K562 (cell line): ENCODE measurements around the gene GFOD1. TPM values are rescaled to one million over a fixed set of nuclear protein-coding genes. Genes with fewer than 3 reads are reported as not detected.

Experiments
- ATAC-seq: fragments of 200-7000 bp; cut with Tn5 transposase; 3 replicates; pipeline ENCODE4 v1.9.1; 2020; ENCODE audit warnings: moderate library complexity
- BruUV-seq: library from RNA; stranded (reverse); fragments of 400-500 nt; replicated peaks from 2 replicates; lab custom pipeline; 2021; lab: Mats Ljungman, UMichigan
- CTCF ChIA-PET: fragments of 300-600 bp; formaldehyde crosslinking; extraction: SDS; loops from one replicate; lab custom pipeline; 2021; ENCODE audit warnings: low intra/inter-chr PET ratio; lab: Yijun Ruan, JAX
- POLR2A ChIA-PET: fragments of 300-600, 350-650 bp; sonication (Branson Sonifier 250); formaldehyde crosslinking; extraction: SDS; loops from one replicate; lab custom pipeline; 2021; ENCODE audit warnings: antibody characterized with exemption, inconsistent platforms; lab: Yijun Ruan, JAX
- DNase-seq, 4 experiments: peaks; one replicate each; pipeline versions ENCODE4 v3.0.0 to v3.0.0-alpha.2; 2011 to 2018; ENCODE audit warnings: low spot score in 3 of 4, mixed read lengths in 3 of 4; ENCODE audit errors: extremely low read depth in 1 of 4
- FAIRE-seq: peaks from 2 replicates; lab custom pipeline; 2011; peaks lifted over from hg19 to GRCh38; lab: Jason Lieb, UNC
- H2AFZ ChIP-seq: 2 replicates; pipeline ENCODE4 v1.6.0; 2011; ENCODE audit warnings: low read depth, low read length, control low read depth, inconsistent platforms
- H3K27ac ChIP-seq: fragments of 200-600 bp; 3 replicates; pipeline ENCODE4 v1.8.0; 2011; ENCODE audit warnings: low read depth, mild to moderate bottlenecking, control low read depth, inconsistent platforms, low read length, moderate library complexity, mixed read lengths; ENCODE audit errors: extremely low read depth
- H3K27me3 ChIP-seq, 2 experiments: fragments of 300-600 bp in 1 of 2; 2 replicates in 1 of 2; 3 replicates in 1 of 2; pipeline versions ENCODE4 v1.6.0 to v1.8.0; 2011; ENCODE audit warnings: inconsistent platforms in 2 of 2, low read length in 2 of 2, mild to moderate bottlenecking in 1 of 2, mixed read lengths in 1 of 2, moderate library complexity in 1 of 2; ENCODE audit not compliant: control insufficient read depth in 2 of 2, insufficient read depth in 2 of 2
- H3K36me3 ChIP-seq: fragments of 300-600 bp; 3 replicates; pipeline ENCODE4 v1.8.0; 2011; ENCODE audit warnings: mild to moderate bottlenecking, low read length, inconsistent platforms; ENCODE audit not compliant: control insufficient read depth, insufficient read depth
- H3K4me1 ChIP-seq, 2 experiments: fragments of 200-600 bp in 1 of 2; replicated peaks in 1 of 2; 2 replicates in 1 of 2; 3 replicates in 1 of 2; pipeline versions ENCODE4 v1.5.1 to v1.8.0; 2011; ENCODE audit warnings: inconsistent platforms in 2 of 2, low read length in 2 of 2, mild to moderate bottlenecking in 1 of 2, mixed read lengths in 1 of 2, moderate library complexity in 1 of 2; ENCODE audit not compliant: control insufficient read depth in 2 of 2, insufficient read depth in 2 of 2
- H3K4me2 ChIP-seq: 2 replicates; pipeline ENCODE4 v1.6.1; 2011; ENCODE audit warnings: low read length, control low read depth, inconsistent platforms, mixed read lengths; ENCODE audit not compliant: insufficient read depth
- H3K4me3 ChIP-seq: fragments of 200-600 bp; sonication (generic), shearing (Covaris generic); 2 replicates; pipeline ENCODE4 v1.5.1; 2016; ENCODE audit warnings: control low read depth, inconsistent platforms
- H3K79me2 ChIP-seq: fragments of 200-600 bp; 3 replicates; pipeline ENCODE4 v1.8.0; 2011; ENCODE audit warnings: low read length, inconsistent platforms; ENCODE audit not compliant: control insufficient read depth, insufficient read depth
- H3K9ac ChIP-seq, 2 experiments: 2 replicates each; pipeline versions ENCODE4 v1.6.0 to v1.6.1; 2011; ENCODE audit warnings: low read depth in 2 of 2, low read length in 2 of 2, control low read depth in 1 of 2, inconsistent platforms in 1 of 2, mild to moderate bottlenecking in 1 of 2, mixed read lengths in 1 of 2; ENCODE audit not compliant: insufficient read depth in 1 of 2
- H3K9me1 ChIP-seq: one replicate; pipeline ENCODE4 v1.6.0; 2011; ENCODE audit warnings: inconsistent platforms, mild to moderate bottlenecking, low read length, moderate library complexity; ENCODE audit not compliant: control insufficient read depth, insufficient read depth
- H3K9me3 ChIP-seq: replicated peaks from 2 replicates; pipeline ENCODE4 v1.5.1; 2011; ENCODE audit warnings: low read depth, low read length, inconsistent platforms; ENCODE audit not compliant: control insufficient read depth, insufficient read depth
- H4K20me1 ChIP-seq: replicated peaks from 2 replicates; pipeline ENCODE4 v1.6.1; 2011; ENCODE audit warnings: low read length, inconsistent platforms, mixed read lengths; ENCODE audit not compliant: control insufficient read depth, insufficient read depth
- ADNP ChIP-seq: fragments of 200-800 bp; sonication (Bioruptor generic); IDR thresholded peaks from 2 replicates; pipeline ENCODE4 v1.6.1; 2016; ENCODE audit warnings: missing genetic modification characterization, missing compliant biosample characterization
- BCOR ChIP-seq: fragments of 450-650 bp; IDR thresholded peaks from 2 replicates; pipeline ENCODE4 v1.6.1; 2016
- EZH2 ChIP-seq: IDR thresholded peaks from 2 replicates; pipeline ENCODE4 v1.6.1; 2012; ENCODE audit warnings: low read depth, mild to moderate bottlenecking, inconsistent platforms, low read length, borderline replicate concordance
- FOXK1 ChIP-seq: sonication (generic); formaldehyde crosslinking; IDR thresholded peaks from 2 replicates; pipeline ENCODE4 v1.8.0; 2022; ENCODE audit warnings: missing genetic modification reagents, mild to moderate bottlenecking, borderline replicate concordance
- FUS ChIP-seq: fragments of 200-400 bp; formaldehyde crosslinking; optimal IDR thresholded peaks from 2 replicates; pipeline ENCODE3; 2017; ENCODE audit warnings: low read depth, low read length
- KDM1A ChIP-seq, 2 experiments: fragments of 450-650 bp; IDR thresholded peaks; 2 replicates each; pipeline ENCODE4 v1.6.1; 2016; ENCODE audit warnings: mild to moderate bottlenecking in 2 of 2
- PCBP1 ChIP-seq: fragments of 200-400 bp; formaldehyde crosslinking; IDR thresholded peaks from 2 replicates; pipeline ENCODE4 v1.6.1; 2018; ENCODE audit warnings: mild to moderate bottlenecking, low read depth, low read length; ENCODE audit not compliant: poor library complexity, severe bottlenecking
- PHF21A ChIP-seq: fragments of 450-650 bp; IDR thresholded peaks from 2 replicates; pipeline ENCODE4 v1.6.1; 2017; ENCODE audit warnings: low read depth, borderline replicate concordance
- POLR2A ChIP-seq: fragments of 450-650 bp; conservative IDR thresholded peaks from 2 replicates; pipeline ENCODE4 v1.6.1; 2016
- RBM25 ChIP-seq: fragments of 200-400 bp; formaldehyde crosslinking; IDR thresholded peaks from 2 replicates; pipeline ENCODE4 v1.6.1; 2018; ENCODE audit warnings: low read length, low read depth, moderate library complexity; ENCODE audit not compliant: severe bottlenecking
- SIX5 ChIP-seq, 2 experiments: IDR thresholded peaks; 2 replicates each; pipeline ENCODE4 v1.6.1; 2011; ENCODE audit warnings: low read length in 2 of 2, borderline replicate concordance in 1 of 2, low read depth in 1 of 2, mild to moderate bottlenecking in 1 of 2, moderate library complexity in 1 of 2; ENCODE audit not compliant: insufficient read depth in 1 of 2
- SMARCE1 ChIP-seq: fragments of 450-650 bp; IDR thresholded peaks from 2 replicates; pipeline ENCODE4 v1.7.1; 2016; ENCODE audit warnings: mild to moderate bottlenecking
- SP1 ChIP-seq: sonication (generic); formaldehyde crosslinking; IDR thresholded peaks from 2 replicates; pipeline ENCODE4 v1.8.1; 2022; ENCODE audit warnings: mild to moderate bottlenecking, missing genetic modification reagents
- ZNF133 ChIP-seq: fragments of 250-450 bp; sonication (Bioruptor Pico); IDR thresholded peaks from 2 replicates; pipeline ENCODE4 v1.4.0; 2020; ENCODE audit warnings: mild to moderate bottlenecking
- ZNF217 ChIP-seq: sonication (generic); formaldehyde crosslinking; IDR thresholded peaks from 2 replicates; pipeline ENCODE4 v1.8.0; 2022; ENCODE audit warnings: mild to moderate bottlenecking, missing genetic modification reagents
- ZNF551 ChIP-seq: fragments of 250-450 bp; sonication (Bioruptor Pico); IDR thresholded peaks from 2 replicates; pipeline ENCODE4 v1.5.0; 2021; ENCODE audit warnings: mild to moderate bottlenecking, moderate library complexity
- ZNF707 ChIP-seq: fragments of 250-450 bp; sonication (Bioruptor Pico); conservative IDR thresholded peaks from 2 replicates; pipeline ENCODE4 v1.8.0; 2022; ENCODE audit warnings: inconsistent platforms, mild to moderate bottlenecking, moderate library complexity
- WGBS: fragments of 100-300 bp; shearing (Covaris generic); methylation state at CpG from one replicate; pipeline ENCODE4 v1.1.6; 2016; ENCODE audit warnings: low coverage, mixed read lengths; ENCODE audit not compliant: insufficient coverage; ENCODE audit errors: missing lambda C conversion rate; 5-methylcytosine and 5-hydroxymethylcytosine counted together
- in situ Hi-C: fragments of 300-500 bp; cut with MboI; formaldehyde crosslinking; loops from 4 replicates; pipeline ENCODE4 v1.15.0; 2018; ENCODE audit warnings: inconsistent platforms, mixed read lengths
- intact Hi-C: fragments of 100-400 bp; cut with micrococcal nuclease; formaldehyde crosslinking; loops from 2 replicates; pipeline ENCODE4 v1.14.2; 2022
- polyA plus RNA-seq, 8 experiments: library from polyadenylated mRNA; depleted of rRNA in 4 of 8; stranded (reverse) in 5 of 8; unstranded in 3 of 8; fragments of >200 nt; fragmentation: Nextera tagmentation in 2 of 8; fragmentation: Illumina TruSeq in 1 of 8; extraction: Ambion mirVana in 2 of 8; extraction: Trizol in 1 of 8; gene quantifications; 2 replicates each; pipeline versions ENCODE4 v1.2.1 to v1.2.3, GENCODE V29; 2011 to 2014; ENCODE audit warnings: inconsistent platforms in 1 of 8, missing spikeins in 1 of 8
- total RNA-seq, 7 experiments: library from RNA; depleted of rRNA in 6 of 7; stranded (reverse); fragments of >200 nt in 6 of 7; fragmentation: Illumina TruSeq in 2 of 7; extraction: Trizol in 2 of 7; gene quantifications; 2 replicates each; pipeline versions ENCODE4 v1.2.1 to v1.2.3, GENCODE V29; 2011 to 2021; ENCODE audit warnings: low replicate concordance in 1 of 7
- TF ChIP-seq, protein P1 (sequence below): fragments of 250-450 bp; sonication (Bioruptor Pico); IDR thresholded peaks from 2 replicates; pipeline ENCODE4 v1.5.1; 2021; ENCODE audit warnings: mild to moderate bottlenecking
- TF ChIP-seq, protein P2 (sequence below): conservative IDR thresholded peaks from 2 replicates; pipeline ENCODE4 v1.6.1; 2011; ENCODE audit warnings: low read depth, mild to moderate bottlenecking, low read length; ENCODE audit not compliant: control insufficient read depth
- TF ChIP-seq, protein P3 (sequence below): fragments of 450-650 bp; formaldehyde crosslinking; IDR thresholded peaks from 2 replicates; pipeline ENCODE4 v1.4.0; 2022; ENCODE audit warnings: missing genetic modification characterization

GFOD1 gene
- total and polyA plus RNA-seq, 9 of the 15 experiments (the other 6 are each of a cell fraction or from before 2014, with no cell fraction given): 3.8 to 12.0 (median 8.2) TPM

DNA sequence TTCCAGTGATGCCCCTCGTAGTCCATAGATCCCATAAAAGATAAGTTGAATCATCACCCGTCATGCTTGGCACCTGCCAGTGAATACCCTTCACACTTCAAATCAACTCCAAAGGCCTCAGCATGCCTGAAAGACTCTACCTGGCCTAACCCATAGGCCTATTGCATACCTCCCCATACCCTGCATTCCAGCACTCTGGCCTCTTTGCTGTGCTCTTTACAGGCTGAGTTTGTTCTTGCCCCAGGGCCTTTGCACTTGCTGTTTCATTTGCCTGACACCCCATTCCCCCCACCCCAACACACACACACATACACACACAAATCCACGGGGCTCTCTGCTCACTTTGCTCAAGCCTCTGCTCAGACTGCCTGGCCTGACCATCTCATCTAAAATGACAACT is 3.0 kb upstream of the GFOD1 start:
- in situ Hi-C loops (no loop called here), intact Hi-C loops (no loop called here)
- Histone ChIP-seq H3K9ac (no peak overlapping the region), H3K4me3 (no peak overlapping the region), H2AFZ (no peak overlapping the region), H3K9me3 (no peaks in the 10 kb centered on the region), H3K36me3 (no peaks in the 10 kb centered on the region), H3K27me3 (peaks cover 0 to 6% of the 10 kb centered on the region in 2 experiments; a peak in 1 of 5 replicates), H3K79me2 (peaks cover 7% of the 10 kb centered on the region; the same call in 2 of the 3 replicates), H4K20me1 (no peaks in the 10 kb centered on the region), H3K9me1 (no peaks in the 10 kb centered on the region), H3K4me1 (peaks cover 0 to 25% of the 10 kb centered on the region in 2 experiments; a peak in 3 of 5 replicates), H3K27ac (no peak overlapping the region), H3K4me2 (no peak overlapping the region)
- WGBS: 35% methylated on average over 3 of the region's 3 CpGs
- FAIRE-seq (no peak), ATAC-seq (no peak), DNase-seq (no peak)
- ChIA-PET POLR2A (no interaction called here), CTCF (no interaction called here)
- TF ChIP-seq FUS (no peak), EZH2 (no peak), ZNF551 (no peak), ZNF707 (CRISPR knock-in tag) (no peak), SIX5 (IDR thresholded peaks at IDR 0.05; ENCODE audit: borderline replicate concordance in 1 of 2, insufficient read depth in 1 of 2, low read depth in 1 of 2, low read length in 2 of 2) (no peak), ZNF133 (no peak), POLR2A (no peak), FOXK1 (CRISPR knock-in tag) (no peak), PCBP1 (no peak), SP1 (CRISPR knock-in tag) (no peak), SMARCE1 (no peak), ZNF217 (CRISPR knock-in tag) (no peak), PHF21A (no peak), KDM1A (IDR thresholded peaks at IDR 0.05) (0 out of 4 replicates have a peak, but pooled peaks of 1 of the 2 experiments have one; percentile 4), RBM25 (peak; percentile 55), BCOR (peak; percentile 36; the same call in 1 of the 2 replicates), ADNP (no peak)
- TF ChIP-seq, protein P1, sequence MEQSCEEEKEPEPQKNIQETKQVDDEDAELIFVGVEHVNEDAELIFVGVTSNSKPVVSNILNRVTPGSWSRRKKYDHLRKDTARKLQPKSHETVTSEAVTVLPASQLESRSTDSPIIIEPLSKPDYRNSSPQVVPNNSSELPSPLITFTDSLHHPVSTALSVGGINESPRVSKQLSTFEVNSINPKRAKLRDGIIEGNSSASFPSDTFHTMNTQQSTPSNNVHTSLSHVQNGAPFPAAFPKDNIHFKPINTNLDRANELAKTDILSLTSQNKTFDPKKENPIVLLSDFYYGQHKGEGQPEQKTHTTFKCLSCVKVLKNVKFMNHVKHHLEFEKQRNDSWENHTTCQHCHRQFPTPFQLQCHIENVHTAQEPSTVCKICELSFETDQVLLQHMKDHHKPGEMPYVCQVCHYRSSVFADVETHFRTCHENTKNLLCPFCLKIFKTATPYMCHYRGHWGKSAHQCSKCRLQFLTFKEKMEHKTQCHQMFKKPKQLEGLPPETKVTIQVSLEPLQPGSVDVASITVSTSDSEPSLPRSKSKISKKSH (CRISPR knock-in tag): no peak
- TF ChIP-seq, protein P2, sequence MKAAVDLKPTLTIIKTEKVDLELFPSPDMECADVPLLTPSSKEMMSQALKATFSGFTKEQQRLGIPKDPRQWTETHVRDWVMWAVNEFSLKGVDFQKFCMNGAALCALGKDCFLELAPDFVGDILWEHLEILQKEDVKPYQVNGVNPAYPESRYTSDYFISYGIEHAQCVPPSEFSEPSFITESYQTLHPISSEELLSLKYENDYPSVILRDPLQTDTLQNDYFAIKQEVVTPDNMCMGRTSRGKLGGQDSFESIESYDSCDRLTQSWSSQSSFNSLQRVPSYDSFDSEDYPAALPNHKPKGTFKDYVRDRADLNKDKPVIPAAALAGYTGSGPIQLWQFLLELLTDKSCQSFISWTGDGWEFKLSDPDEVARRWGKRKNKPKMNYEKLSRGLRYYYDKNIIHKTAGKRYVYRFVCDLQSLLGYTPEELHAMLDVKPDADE: no peak
- TF ChIP-seq, protein P3, sequence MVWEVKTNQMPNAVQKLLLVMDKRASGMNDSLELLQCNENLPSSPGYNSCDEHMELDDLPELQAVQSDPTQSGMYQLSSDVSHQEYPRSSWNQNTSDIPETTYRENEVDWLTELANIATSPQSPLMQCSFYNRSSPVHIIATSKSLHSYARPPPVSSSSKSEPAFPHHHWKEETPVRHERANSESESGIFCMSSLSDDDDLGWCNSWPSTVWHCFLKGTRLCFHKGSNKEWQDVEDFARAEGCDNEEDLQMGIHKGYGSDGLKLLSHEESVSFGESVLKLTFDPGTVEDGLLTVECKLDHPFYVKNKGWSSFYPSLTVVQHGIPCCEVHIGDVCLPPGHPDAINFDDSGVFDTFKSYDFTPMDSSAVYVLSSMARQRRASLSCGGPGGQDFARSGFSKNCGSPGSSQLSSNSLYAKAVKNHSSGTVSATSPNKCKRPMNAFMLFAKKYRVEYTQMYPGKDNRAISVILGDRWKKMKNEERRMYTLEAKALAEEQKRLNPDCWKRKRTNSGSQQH: no peak
- BruUV-seq: no TSS peak
